CD4-positive, alpha-beta memory T cell (primary cell): ENCODE data around the gene ATP5PO. TPM values are rescaled to one million over a fixed set of nuclear protein-coding genes. Genes with fewer than 3 reads are reported as not detected.

Experiments
- CTCF ChIA-PET: fragments of 350-600 bp; sonication (Branson Sonifier 250); formaldehyde crosslinking; loops from one replicate; lab custom pipeline; 2021; ENCODE audit warnings: inconsistent platforms; ENCODE audit not compliant: partially characterized antibody; lab: Charles Lee
- POLR2A ChIA-PET: fragments of 350-600 bp; sonication (Branson Sonifier 250); formaldehyde crosslinking; loops from one replicate; lab custom pipeline; 2021; ENCODE audit not compliant: partially characterized antibody; lab: Charles Lee
- DNase-seq, 5 donors: peaks; one replicate each; pipeline versions ENCODE4 v3.0.0 to v3.0.0-alpha.2; 2020 to 2022; ENCODE audit warnings: mixed read lengths in 1 of 5
- H3K27ac ChIP-seq: one replicate; pipeline ENCODE4 v1.7.0; 2013; ENCODE audit warnings: low read depth, low read length
- H3K27me3 ChIP-seq: 2 replicates; pipeline ENCODE4 v1.7.0; 2013; ENCODE audit warnings: mild to moderate bottlenecking, low read length, moderate library complexity; ENCODE audit not compliant: insufficient read depth
- H3K36me3 ChIP-seq: 2 replicates; pipeline ENCODE4 v1.7.0; 2013; ENCODE audit warnings: mild to moderate bottlenecking, low read length, moderate library complexity; ENCODE audit not compliant: insufficient read depth
- H3K4me1 ChIP-seq: 2 replicates; pipeline ENCODE4 v1.7.0; 2013; ENCODE audit warnings: mild to moderate bottlenecking, low read length, moderate library complexity; ENCODE audit not compliant: insufficient read depth
- H3K4me3 ChIP-seq, 2 donors: one replicate each; pipeline ENCODE4 v1.7.0; 2013; ENCODE audit warnings: low read length in 2 of 2, mild to moderate bottlenecking in 1 of 2
- H3K9me3 ChIP-seq, 2 donors: one replicate each; pipeline ENCODE4 v1.7.0; 2013; ENCODE audit warnings: low read length in 2 of 2, control low read depth in 1 of 2; ENCODE audit not compliant: control insufficient read depth in 1 of 2
- H3K27ac Mint-ChIP-seq, 7 donors: one replicate each; pipeline ENCODE4 v1.8.0; 2020 to 2021; ENCODE audit warnings: mixed read lengths in 7 of 7, mild to moderate bottlenecking in 6 of 7, inconsistent platforms in 3 of 7, moderate library complexity in 3 of 7
- H3K27me3 Mint-ChIP-seq, 2 donors: one replicate each; pipeline ENCODE4 v1.8.0; 2020 to 2021; ENCODE audit warnings: mixed read lengths in 2 of 2
- H3K36me3 Mint-ChIP-seq, 2 donors: one replicate each; pipeline ENCODE4 v1.8.0; 2020 to 2021; ENCODE audit warnings: mixed read lengths in 2 of 2, inconsistent platforms in 1 of 2, mild to moderate bottlenecking in 1 of 2
- H3K4me1 Mint-ChIP-seq, 4 donors: one replicate each; pipeline ENCODE4 v1.8.0; 2020 to 2021; ENCODE audit warnings: mixed read lengths in 4 of 4, mild to moderate bottlenecking in 1 of 4
- H3K4me3 Mint-ChIP-seq, 8 donors: one replicate each; pipeline ENCODE4 v1.8.0; 2020 to 2021; ENCODE audit warnings: mixed read lengths in 8 of 8, mild to moderate bottlenecking in 7 of 8, moderate library complexity in 6 of 8, inconsistent platforms in 3 of 8
- H3K9me3 Mint-ChIP-seq, 8 donors: one replicate each; pipeline ENCODE4 v1.8.0; 2020 to 2021; ENCODE audit warnings: mixed read lengths in 8 of 8, mild to moderate bottlenecking in 5 of 8, inconsistent platforms in 3 of 8, moderate library complexity in 1 of 8
- intact Hi-C: fragments of 100-400 bp; cut with micrococcal nuclease; formaldehyde crosslinking; loops from one replicate; pipeline ENCODE4 v1.15.1; 2023
- polyA plus RNA-seq, 2 donors: library from polyadenylated mRNA; unstranded; fragments of 300-500 nt; fragmentation: Illumina TruSeq; gene quantifications; one replicate each; pipeline ENCODE4 v1.2.3, GENCODE V29; 2021
- total RNA-seq, 2 experiments: library from RNA; stranded (reverse); gene quantifications; one replicate each; pipeline ENCODE4 v1.2.3, GENCODE V29; 2021

Gene ATP5PO
- total and polyA plus RNA-seq, 4 experiments from 2014 or later, result 126 to 472 (median 231) TPM

GRCh38 chr21:33954395-33954794 is 38.8 kb upstream of the ATP5PO start:
- Mint-ChIP-seq H3K27me3 (no peaks in the 10 kb centered on the region), H3K4me3 (no peak overlapping the region), H3K9me3 (peaks cover 0 to 15% (median 7%) of the 10 kb centered on the region in 8 donors), H3K4me1 (peaks cover 27 to 65% (median 29%) of the 10 kb centered on the region in 4 donors), H3K36me3 (peaks cover 21 to 30% of the 10 kb centered on the region in 2 donors), H3K27ac (peak overlapping the region in 2 of 7 donors; percentile 51 to 64)
- intact Hi-C loops, result loop anchor here (5.0 kb wide), 1 partner anchor 43 kb away; no protein-coding TSS in a partner anchor
- no peaks in the 10 kb centered on the region for H3K36me3 ChIP-seq
- H3K9me3 ChIP-seq, result no peaks in the 10 kb centered on the region
- no peak overlapping the region for H3K4me3 ChIP-seq
- POLR2A ChIA-PET, result interaction anchor here (0.9 to 18.8 kb wide), 5 partner anchors 18 to 120 kb away, joined by 3 to 938 read pairs (median 141); partner anchors contain the start of genes MRPS6 and SLC5A3
- CTCF ChIA-PET, result interaction anchor here (1.4 to 1.6 kb wide), 2 partner anchors 18 to 30 kb away, joined by 6 to 13 read pairs; no protein-coding TSS in a partner anchor
- no peaks in the 10 kb centered on the region for H3K27me3 ChIP-seq
- DNase-seq, result no peak
- H3K4me1 ChIP-seq, result peaks cover 52% of the 10 kb centered on the region
- H3K27ac ChIP-seq, result no peak overlapping the region

GRCh38 chr21:33951276-33952178 is 35.9 kb upstream of the ATP5PO start:
- POLR2A ChIA-PET, result interaction anchor here (2.0 to 18.8 kb wide), 6 partner anchors 9 to 123 kb away, joined by 8 to 938 read pairs (median 82); partner anchors contain the start of genes MRPS6 and SLC5A3
- H3K36me3 Mint-ChIP-seq, result peaks cover 12 to 25% of the 10 kb centered on the region in 2 donors

DNA sequence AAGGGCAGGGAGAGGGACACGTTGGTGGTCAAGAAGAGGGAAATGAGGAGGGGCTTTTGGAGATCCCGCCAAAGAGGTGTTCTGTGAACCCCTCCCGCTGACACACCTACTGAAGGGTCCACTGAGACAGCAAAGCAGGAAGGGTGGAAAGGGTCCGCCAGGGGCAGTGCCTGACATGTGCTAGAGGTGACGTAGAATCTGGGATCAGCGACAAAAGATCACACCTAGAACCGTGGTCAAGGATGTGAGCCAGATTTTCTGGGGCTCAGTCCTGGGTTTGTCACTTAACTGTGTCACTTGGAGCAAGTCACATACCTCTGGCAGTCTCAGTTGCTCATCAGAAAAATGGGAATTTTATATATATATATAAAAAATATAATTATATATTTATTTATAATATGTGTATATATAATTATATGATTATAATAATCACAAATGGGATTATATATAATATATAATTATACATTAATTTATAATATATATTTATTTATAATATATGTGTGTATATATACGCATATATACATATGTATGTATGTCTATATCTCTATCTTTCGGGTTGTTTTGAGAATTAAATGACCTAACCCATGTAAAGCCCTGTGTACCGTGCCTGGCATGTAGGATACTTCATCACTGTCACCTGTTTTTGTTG is 35.0 kb upstream of the ATP5PO start:
- peak overlapping the region; percentile 95 to 99 (median 98) for H3K27ac Mint-ChIP-seq
- H3K4me3 Mint-ChIP-seq, result peak overlapping the region; percentile 70 to 94 (median 84)
- H3K9me3 Mint-ChIP-seq, result peaks cover 0 to 4% (median 0%) of the 10 kb centered on the region in 8 donors
- no peaks in the 10 kb centered on the region for H3K27me3 ChIP-seq
- POLR2A ChIA-PET, result interaction anchor here (1.0 to 18.8 kb wide), 12 partner anchors 8 to 251 kb away, joined by 4 to 938 read pairs (median 22); partner anchors contain the start of genes MRPS6 and SLC5A3
- no peaks in the 10 kb centered on the region for H3K27me3 Mint-ChIP-seq
- H3K36me3 ChIP-seq, result no peaks in the 10 kb centered on the region
- intact Hi-C loops, result loop anchor here (1.0 to 5.0 kb wide), 2 partner anchors 47 to 179 kb away; no protein-coding TSS in a partner anchor
- H3K9me3 ChIP-seq, result no peaks in the 10 kb centered on the region
- H3K27ac ChIP-seq, result peak overlapping the region; percentile 94
- H3K36me3 Mint-ChIP-seq, result peaks cover 17 to 22% of the 10 kb centered on the region in 2 donors
- CTCF ChIA-PET, result interaction anchor here (1.4 to 6.2 kb wide), 6 partner anchors 8 to 398 kb away, joined by 4 to 80 read pairs (median 29); no protein-coding TSS in a partner anchor
- DNase-seq, result peak in 1 of 5 donors; percentile 43
- peaks cover 53 to 84% (median 60%) of the 10 kb centered on the region in 4 donors for H3K4me1 Mint-ChIP-seq
- peak overlapping the region; percentile 14 to 58 for H3K4me3 ChIP-seq
- H3K4me1 ChIP-seq, result peaks cover 84% of the 10 kb centered on the region

More at GRCh38 chr21:33951276-33952178, 35.9 kb upstream of the ATP5PO start:
- intact Hi-C loops, result loop anchor here (5.0 kb wide), 1 partner anchor 46 kb away; no protein-coding TSS in a partner anchor
- H3K9me3 ChIP-seq, result no peaks in the 10 kb centered on the region
- H3K4me1 ChIP-seq, result peaks cover 81% of the 10 kb centered on the region
- H3K4me3 ChIP-seq, result no peak overlapping the region
- H3K27ac Mint-ChIP-seq, result peak overlapping the region; percentile 89 to 99 (median 92)
- H3K27ac ChIP-seq, result peak overlapping the region; percentile 30
- H3K27me3 Mint-ChIP-seq, result no peaks in the 10 kb centered on the region
- H3K4me3 Mint-ChIP-seq, result peak overlapping the region in 7 of 8 donors; percentile 52 to 74 (median 70)
- peaks cover 49 to 84% (median 53%) of the 10 kb centered on the region in 4 donors for H3K4me1 Mint-ChIP-seq
- no peaks in the 10 kb centered on the region for H3K27me3 ChIP-seq
- H3K36me3 ChIP-seq, result no peaks in the 10 kb centered on the region
- CTCF ChIA-PET, result interaction anchor here (0.9 to 1.6 kb wide), 4 partner anchors 10 to 27 kb away, joined by 4 to 12 read pairs (median 6); no protein-coding TSS in a partner anchor
- peaks cover 0 to 4% (median 0%) of the 10 kb centered on the region in 8 donors for H3K9me3 Mint-ChIP-seq
- no peak for DNase-seq

- peak overlapping the region; percentile 94 for H3K27ac ChIP-seq
- H3K9me3 ChIP-seq, result no peaks in the 10 kb centered on the region
- Mint-ChIP-seq H3K27ac (peak overlapping the region; percentile 92 to 99 (median 98)), H3K4me3 (peak overlapping the region; percentile 70 to 94 (median 84)), H3K4me1 (peaks cover 54 to 91% (median 65%) of the 10 kb centered on the region in 4 donors), H3K9me3 (peaks cover 0 to 8% (median 1%) of the 10 kb centered on the region in 8 donors), H3K27me3 (no peaks in the 10 kb centered on the region), H3K36me3 (peaks cover 21 to 22% of the 10 kb centered on the region in 2 donors)
- POLR2A ChIA-PET, result interaction anchor here (0.6 to 18.8 kb wide), 28 partner anchors 9 to 1329 kb away, joined by 3 to 938 read pairs (median 6); partner anchors contain the start of genes ATP5PO, MRPS6 and SLC5A3
- peak overlapping the region; percentile 14 to 58 for H3K4me3 ChIP-seq
- intact Hi-C loops, result loop anchor here (1.0 to 5.0 kb wide), 4 partner anchors 25 to 1099 kb away; partner anchors contain the start of gene RUNX1
- H3K4me1 ChIP-seq, result peaks cover 88% of the 10 kb centered on the region
- peak; percentile 63 to 79 (median 65) for DNase-seq
- CTCF ChIA-PET, result interaction anchor here (0.9 to 6.2 kb wide), 10 partner anchors 9 to 398 kb away, joined by 3 to 80 read pairs (median 9); partner anchors contain the start of genes MRPS6 and SLC5A3
- H3K27me3 ChIP-seq, result no peaks in the 10 kb centered on the region
- H3K36me3 ChIP-seq, result no peaks in the 10 kb centered on the region
Measured at GRCh38 chr21:33949516-33950430, 34.2 kb upstream of the ATP5PO start.

GRCh38 chr21:33948951-33949444 is 33.4 kb upstream of the ATP5PO start:
- H3K4me3 ChIP-seq, result peak overlapping the region in 1 of 2 donors; percentile 58
- Mint-ChIP-seq H3K36me3 (peaks cover 22 to 29% of the 10 kb centered on the region in 2 donors), H3K27me3 (no peaks in the 10 kb centered on the region), H3K27ac (peak overlapping the region; percentile 92 to 99 (median 98)), H3K4me3 (peak overlapping the region; percentile 70 to 94 (median 85)), H3K4me1 (peaks cover 58 to 94% (median 69%) of the 10 kb centered on the region in 4 donors), H3K9me3 (peaks cover 0 to 15% (median 1%) of the 10 kb centered on the region in 8 donors)
- peaks cover 87% of the 10 kb centered on the region for H3K4me1 ChIP-seq
- H3K36me3 ChIP-seq, result no peaks in the 10 kb centered on the region
- intact Hi-C loops, result loop anchor here (1.0 to 2.0 kb wide), 6 partner anchors 13 to 1100 kb away; partner anchors contain the start of genes ATP5PO, MRPS6, RUNX1 and SLC5A3
- no peaks in the 10 kb centered on the region for H3K27me3 ChIP-seq
- H3K9me3 ChIP-seq, result no peaks in the 10 kb centered on the region
- DNase-seq, result no peak
- POLR2A ChIA-PET, result interaction anchor here (0.6 to 18.8 kb wide), 36 partner anchors 10 to 1328 kb away, joined by 3 to 938 read pairs (median 6); partner anchors contain the start of genes ATP5PO, MRPS6 and SLC5A3
- H3K27ac ChIP-seq, result peak overlapping the region; percentile 94
- CTCF ChIA-PET, result interaction anchor here (0.9 to 6.2 kb wide), 11 partner anchors 9 to 399 kb away, joined by 3 to 80 read pairs (median 7); partner anchors contain the start of genes MRPS6 and SLC5A3
